ENCODE measurements around the gene SERPINF2. TPM values are rescaled to one million over a fixed set of nuclear protein-coding genes. Genes with fewer than 3 reads are reported as not detected.
A peak's percentile ranks its signal among the peaks of the same experiment; 100 is the strongest.

Gene SERPINF2
- polyA plus RNA-seq, 1 of the 3 experiments (the other 2 are of a cell fraction), result 0.26 TPM

DNA sequence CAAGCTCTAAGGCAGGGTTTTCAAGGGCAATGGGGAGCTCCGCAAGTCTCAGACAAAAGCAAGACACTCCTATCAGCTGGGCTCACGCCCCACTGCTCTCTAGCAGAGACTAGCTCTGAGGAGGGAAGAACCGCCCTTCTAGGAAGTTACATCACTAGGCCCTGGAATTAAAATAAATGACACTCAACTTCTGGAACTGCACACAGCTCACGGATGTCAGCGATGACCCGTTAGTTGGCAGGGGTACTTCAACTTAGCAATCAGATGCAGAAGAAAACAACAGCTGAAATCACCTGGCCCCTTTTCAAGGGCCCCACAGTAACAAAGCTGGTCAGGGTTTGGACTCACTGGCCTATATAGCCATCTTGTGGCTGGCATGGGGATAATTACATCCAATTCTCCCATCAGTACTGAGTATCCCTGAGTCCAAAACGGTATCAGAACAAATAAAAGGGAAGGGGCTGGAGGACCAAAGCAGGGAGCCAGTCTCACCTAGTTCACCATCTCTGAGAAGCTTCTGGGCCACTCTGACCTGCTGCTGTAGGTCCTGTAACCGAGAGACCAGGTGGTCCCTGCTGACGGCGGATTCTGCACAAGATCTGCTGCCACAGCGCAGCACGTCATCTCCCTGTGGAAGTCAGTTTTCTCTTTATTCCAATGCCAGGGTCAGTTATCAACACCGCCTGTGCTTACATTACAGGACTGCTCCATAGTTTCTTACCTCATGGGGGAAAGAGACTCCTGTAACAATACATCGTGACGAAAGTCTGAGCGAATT lies 41.4 kb downstream of the SERPINF2 start (continued):
- TF ChIP-seq, protein P1, sequence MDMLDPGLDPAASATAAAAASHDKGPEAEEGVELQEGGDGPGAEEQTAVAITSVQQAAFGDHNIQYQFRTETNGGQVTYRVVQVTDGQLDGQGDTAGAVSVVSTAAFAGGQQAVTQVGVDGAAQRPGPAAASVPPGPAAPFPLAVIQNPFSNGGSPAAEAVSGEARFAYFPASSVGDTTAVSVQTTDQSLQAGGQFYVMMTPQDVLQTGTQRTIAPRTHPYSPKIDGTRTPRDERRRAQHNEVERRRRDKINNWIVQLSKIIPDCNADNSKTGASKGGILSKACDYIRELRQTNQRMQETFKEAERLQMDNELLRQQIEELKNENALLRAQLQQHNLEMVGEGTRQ (IDR thresholded peaks at IDR 0.05; ENCODE audit: borderline replicate concordance, low read depth, low read length), result no peak
- TF ChIP-seq JUND (IDR thresholded peaks at IDR 0.05), result no peak
- 0 out of 2 replicates have a peak, but pooled peaks have one; percentile 16 for TF ChIP-seq TCF12 (IDR thresholded peaks at IDR 0.05)
- TF ChIP-seq, protein P2, sequence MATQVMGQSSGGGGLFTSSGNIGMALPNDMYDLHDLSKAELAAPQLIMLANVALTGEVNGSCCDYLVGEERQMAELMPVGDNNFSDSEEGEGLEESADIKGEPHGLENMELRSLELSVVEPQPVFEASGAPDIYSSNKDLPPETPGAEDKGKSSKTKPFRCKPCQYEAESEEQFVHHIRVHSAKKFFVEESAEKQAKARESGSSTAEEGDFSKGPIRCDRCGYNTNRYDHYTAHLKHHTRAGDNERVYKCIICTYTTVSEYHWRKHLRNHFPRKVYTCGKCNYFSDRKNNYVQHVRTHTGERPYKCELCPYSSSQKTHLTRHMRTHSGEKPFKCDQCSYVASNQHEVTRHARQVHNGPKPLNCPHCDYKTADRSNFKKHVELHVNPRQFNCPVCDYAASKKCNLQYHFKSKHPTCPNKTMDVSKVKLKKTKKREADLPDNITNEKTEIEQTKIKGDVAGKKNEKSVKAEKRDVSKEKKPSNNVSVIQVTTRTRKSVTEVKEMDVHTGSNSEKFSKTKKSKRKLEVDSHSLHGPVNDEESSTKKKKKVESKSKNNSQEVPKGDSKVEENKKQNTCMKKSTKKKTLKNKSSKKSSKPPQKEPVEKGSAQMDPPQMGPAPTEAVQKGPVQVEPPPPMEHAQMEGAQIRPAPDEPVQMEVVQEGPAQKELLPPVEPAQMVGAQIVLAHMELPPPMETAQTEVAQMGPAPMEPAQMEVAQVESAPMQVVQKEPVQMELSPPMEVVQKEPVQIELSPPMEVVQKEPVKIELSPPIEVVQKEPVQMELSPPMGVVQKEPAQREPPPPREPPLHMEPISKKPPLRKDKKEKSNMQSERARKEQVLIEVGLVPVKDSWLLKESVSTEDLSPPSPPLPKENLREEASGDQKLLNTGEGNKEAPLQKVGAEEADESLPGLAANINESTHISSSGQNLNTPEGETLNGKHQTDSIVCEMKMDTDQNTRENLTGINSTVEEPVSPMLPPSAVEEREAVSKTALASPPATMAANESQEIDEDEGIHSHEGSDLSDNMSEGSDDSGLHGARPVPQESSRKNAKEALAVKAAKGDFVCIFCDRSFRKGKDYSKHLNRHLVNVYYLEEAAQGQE (IDR thresholded peaks at IDR 0.05; ENCODE audit: low read depth, low read length), result no peak
- no peak for TF ChIP-seq FOXJ3 (CRISPR knock-in tag; IDR thresholded peaks at IDR 0.05)
- peak; percentile 86 for TF ChIP-seq SMC3 (IDR thresholded peaks at IDR 0.05; ENCODE audit: low read depth, low read length)
- no peak for TF ChIP-seq NRF1 (IDR thresholded peaks at IDR 0.05; ENCODE audit: low read depth, low read length)
- TF ChIP-seq, protein P3, sequence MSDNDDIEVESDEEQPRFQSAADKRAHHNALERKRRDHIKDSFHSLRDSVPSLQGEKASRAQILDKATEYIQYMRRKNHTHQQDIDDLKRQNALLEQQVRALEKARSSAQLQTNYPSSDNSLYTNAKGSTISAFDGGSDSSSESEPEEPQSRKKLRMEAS (IDR thresholded peaks at IDR 0.05; ENCODE audit: low read depth), result no peak
- no peak for TF ChIP-seq CHD2 (IDR thresholded peaks at IDR 0.05; ENCODE audit: low read length, partially characterized antibody)
- TF ChIP-seq ELF1 (IDR thresholded peaks at IDR 0.05), result no peak
- no peak for TF ChIP-seq RXRA (IDR thresholded peaks at IDR 0.05; ENCODE audit: borderline replicate concordance, low read depth)
- TF ChIP-seq RCOR1 (IDR thresholded peaks at IDR 0.05; ENCODE audit: low read length), result no peak
- peak; percentile 85 for TF ChIP-seq RAD21 (IDR thresholded peaks at IDR 0.05; ENCODE audit: low read length)
- no peak for TF ChIP-seq FOSL2 (IDR thresholded peaks at IDR 0.05; ENCODE audit: borderline replicate concordance, low read depth)
- TF ChIP-seq, protein P4, sequence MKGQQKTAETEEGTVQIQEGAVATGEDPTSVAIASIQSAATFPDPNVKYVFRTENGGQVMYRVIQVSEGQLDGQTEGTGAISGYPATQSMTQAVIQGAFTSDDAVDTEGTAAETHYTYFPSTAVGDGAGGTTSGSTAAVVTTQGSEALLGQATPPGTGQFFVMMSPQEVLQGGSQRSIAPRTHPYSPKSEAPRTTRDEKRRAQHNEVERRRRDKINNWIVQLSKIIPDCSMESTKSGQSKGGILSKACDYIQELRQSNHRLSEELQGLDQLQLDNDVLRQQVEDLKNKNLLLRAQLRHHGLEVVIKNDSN (IDR thresholded peaks at IDR 0.05; ENCODE audit: borderline replicate concordance, low read depth), result no peak
- no peak for TF ChIP-seq FOXM1 (IDR thresholded peaks at IDR 0.05; ENCODE audit: low read depth)
- no peak; the same call in 1 of the 2 replicates for TF ChIP-seq GABPA (IDR thresholded peaks at IDR 0.05; ENCODE audit: low read depth)
- no peak for TF ChIP-seq MXI1 (IDR thresholded peaks at IDR 0.05; ENCODE audit: low read depth, low read length)
- TF ChIP-seq, protein P5, sequence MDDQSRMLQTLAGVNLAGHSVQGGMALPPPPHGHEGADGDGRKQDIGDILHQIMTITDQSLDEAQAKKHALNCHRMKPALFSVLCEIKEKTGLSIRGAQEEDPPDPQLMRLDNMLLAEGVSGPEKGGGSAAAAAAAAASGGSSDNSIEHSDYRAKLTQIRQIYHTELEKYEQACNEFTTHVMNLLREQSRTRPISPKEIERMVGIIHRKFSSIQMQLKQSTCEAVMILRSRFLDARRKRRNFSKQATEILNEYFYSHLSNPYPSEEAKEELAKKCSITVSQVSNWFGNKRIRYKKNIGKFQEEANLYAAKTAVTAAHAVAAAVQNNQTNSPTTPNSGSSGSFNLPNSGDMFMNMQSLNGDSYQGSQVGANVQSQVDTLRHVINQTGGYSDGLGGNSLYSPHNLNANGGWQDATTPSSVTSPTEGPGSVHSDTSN (IDR thresholded peaks at IDR 0.05), result no peak
